Calu3 (cell line): ENCODE results near the gene FOXD3. TPM values are rescaled to one million over a fixed set of nuclear protein-coding genes. Genes with fewer than 3 reads are reported as not detected.

ENCODE experiments used
- BruUV-seq: library from RNA; stranded (reverse); fragments of 400-500 nt; replicated peaks from 2 replicates; lab custom pipeline; 2021; lab: Mats Ljungman, UMichigan
- CTCF ChIA-PET: fragments of 300-600 bp; sonication (Branson Sonifier 250); formaldehyde crosslinking; loops from one replicate; lab custom pipeline; 2022; ENCODE audit warnings: antibody characterized with exemption; lab: Charles Lee
- DNase-seq: peaks from one replicate; pipeline ENCODE4 v3.0.0; 2022
- H3K27ac Mint-ChIP-seq: one replicate; pipeline ENCODE4 v1.8.0; 2022; ENCODE audit warnings: mixed read lengths; ENCODE audit not compliant: unreplicated experiment
- H3K27me3 Mint-ChIP-seq: one replicate; pipeline ENCODE4 v1.8.0; 2022; ENCODE audit warnings: mixed read lengths; ENCODE audit not compliant: unreplicated experiment
- H3K36me3 Mint-ChIP-seq: one replicate; pipeline ENCODE4 v1.8.0; 2022; ENCODE audit warnings: mild to moderate bottlenecking, moderate library complexity, mixed read lengths; ENCODE audit not compliant: insufficient read depth, unreplicated experiment
- H3K4me1 Mint-ChIP-seq: one replicate; pipeline ENCODE4 v1.8.0; 2022; ENCODE audit warnings: mild to moderate bottlenecking, low read depth, mixed read lengths; ENCODE audit not compliant: unreplicated experiment
- H3K4me3 Mint-ChIP-seq: one replicate; pipeline ENCODE4 v1.8.0; 2022; ENCODE audit warnings: mild to moderate bottlenecking, low read depth, moderate library complexity, mixed read lengths; ENCODE audit not compliant: unreplicated experiment
- H3K9me3 Mint-ChIP-seq: one replicate; pipeline ENCODE4 v1.8.0; 2022; ENCODE audit warnings: low read depth, mixed read lengths; ENCODE audit not compliant: unreplicated experiment
- CTCF ChIP-seq: fragments of 200-600 bp; IDR thresholded peaks from one replicate; pipeline ENCODE4 v1.8.0; 2022; ENCODE audit warnings: antibody characterized with exemption; ENCODE audit not compliant: unreplicated experiment
- intact Hi-C: fragments of 100-400 bp; cut with micrococcal nuclease; formaldehyde crosslinking; loops from one replicate; pipeline ENCODE4 v1.10.0; 2022; ENCODE audit not compliant: unreplicated experiment
- total RNA-seq: library from RNA; stranded (reverse); gene quantifications from 2 replicates; pipeline ENCODE4 v1.2.3, GENCODE V29; 2022

The FOXD3 gene
- total RNA-seq, 1 experiment from 2014 or later = 0.28 TPM

GRCh38 chr1:63362073-63362472 is 39.7 kb downstream of the FOXD3 start:
- no TSS peak for BruUV-seq
- intact Hi-C loops = no loop called here
- no peak overlapping the region for H3K4me3 Mint-ChIP-seq
- CTCF ChIA-PET = interaction anchor here (0.5 kb wide), 1 partner anchor 26 kb away, joined by 3 read pairs; no protein-coding TSS in a partner anchor
- peaks cover 13% of the 10 kb centered on the region for H3K4me1 Mint-ChIP-seq
- H3K27me3 Mint-ChIP-seq = no peaks in the 10 kb centered on the region
- no peak for TF ChIP-seq CTCF
- peaks cover 2% of the 10 kb centered on the region for H3K9me3 Mint-ChIP-seq
- no peak overlapping the region for H3K27ac Mint-ChIP-seq
- DNase-seq = no peak
- peaks cover 6% of the 10 kb centered on the region for H3K36me3 Mint-ChIP-seq

GRCh38 chr1:63362578-63362977 is 40.2 kb downstream of the FOXD3 start:
- Mint-ChIP-seq H3K27me3 (no peaks in the 10 kb centered on the region), H3K27ac (no peak overlapping the region), H3K9me3 (peaks cover 2% of the 10 kb centered on the region), H3K4me1 (peaks cover 14% of the 10 kb centered on the region), H3K36me3 (peaks cover 11% of the 10 kb centered on the region), H3K4me3 (no peak overlapping the region)
- CTCF ChIA-PET = no interaction called here
- no peak for DNase-seq
- TF ChIP-seq CTCF = no peak
- intact Hi-C loops = no loop called here
- BruUV-seq = no TSS peak

- no peak overlapping the region for H3K27ac Mint-ChIP-seq
- H3K4me3 Mint-ChIP-seq = no peak overlapping the region
- H3K27me3 Mint-ChIP-seq = no peaks in the 10 kb centered on the region
- H3K4me1 Mint-ChIP-seq = peaks cover 14% of the 10 kb centered on the region
- DNase-seq = no peak
- no peak for TF ChIP-seq CTCF
- BruUV-seq = no TSS peak
- peaks cover 15% of the 10 kb centered on the region for H3K36me3 Mint-ChIP-seq
- peaks cover 2% of the 10 kb centered on the region for H3K9me3 Mint-ChIP-seq
- CTCF ChIA-PET = no interaction called here
- intact Hi-C loops = no loop called here
Measured at GRCh38 chr1:63363014-63363413, 40.6 kb downstream of the FOXD3 start.

GRCh38 chr1:63366908-63367214 is 44.5 kb downstream of the FOXD3 start:
- peaks cover 2% of the 10 kb centered on the region for H3K9me3 Mint-ChIP-seq
- H3K27me3 Mint-ChIP-seq = no peaks in the 10 kb centered on the region
- intact Hi-C loops = no loop called here
- CTCF ChIA-PET = no interaction called here
- H3K36me3 Mint-ChIP-seq = peaks cover 21% of the 10 kb centered on the region
- DNase-seq = no peak
- H3K4me1 Mint-ChIP-seq = peaks cover 14% of the 10 kb centered on the region
- no TSS peak for BruUV-seq
- H3K4me3 Mint-ChIP-seq = peak overlapping the region; percentile 100
- H3K27ac Mint-ChIP-seq = peak overlapping the region; percentile 61
- TF ChIP-seq CTCF = no peak
